ENCODE data around the gene LRRC56. TPM values are rescaled to one million over a fixed set of nuclear protein-coding genes. Genes with fewer than 3 reads are reported as not detected.

LRRC56 gene
- total and polyA plus RNA-seq, 2 of the 13 experiments (the other 11 are each of a cell fraction or from before 2014, with no cell fraction given): 0.11 to 0.29 TPM

GRCh38 chr11:569158-569885 lies 32.0 kb downstream of the LRRC56 start (continued):
- TF ChIP-seq ZBTB14 (CRISPR knock-in tag; IDR thresholded peaks at IDR 0.05) (no peak), SNAPC4 (CRISPR knock-in tag; IDR thresholded peaks at IDR 0.05) (no peak), ZNF292 (CRISPR knock-in tag; IDR thresholded peaks at IDR 0.05; ENCODE audit: borderline replicate concordance, low read depth) (no peak), ZNF598 (CRISPR knock-in tag; IDR thresholded peaks at IDR 0.05; ENCODE audit: borderline replicate concordance) (no peak), ZNF703 (CRISPR knock-in tag; IDR thresholded peaks at IDR 0.05; ENCODE audit: borderline replicate concordance) (no peak), TCF7L2 (IDR thresholded peaks at IDR 0.05; ENCODE audit: low read depth, low read length) (no peak), IKZF4 (CRISPR knock-in tag; IDR thresholded peaks at IDR 0.05; ENCODE audit: borderline replicate concordance, low read depth, not compliant biosample characterization) (no peak), ZNF256 (CRISPR knock-in tag; conservative IDR thresholded peaks at IDR 0.05) (no peak), ZNF562 (CRISPR knock-in tag; IDR thresholded peaks at IDR 0.05; ENCODE audit: borderline replicate concordance) (no peak), HIVEP1 (CRISPR knock-in tag; IDR thresholded peaks at IDR 0.05) (no peak), ELF4 (CRISPR knock-in tag; IDR thresholded peaks at IDR 0.05; ENCODE audit: borderline replicate concordance) (no peak), MXD1 (CRISPR knock-in tag; IDR thresholded peaks at IDR 0.05) (no peak; the same call in 1 of the 2 replicates), FOXA3 (CRISPR knock-in tag; IDR thresholded peaks at IDR 0.05) (no peak), ZNF253 (CRISPR knock-in tag; IDR thresholded peaks at IDR 0.05; ENCODE audit: borderline replicate concordance) (no peak), SRY (CRISPR knock-in tag; IDR thresholded peaks at IDR 0.05) (no peak; the same call in 1 of the 2 replicates), SAP130 (CRISPR knock-in tag; IDR thresholded peaks at IDR 0.05; ENCODE audit: low read depth) (peak; percentile 67), IRX3 (CRISPR knock-in tag; IDR thresholded peaks at IDR 0.05; ENCODE audit: borderline replicate concordance, low read depth) (no peak), SIX4 (CRISPR knock-in tag; IDR thresholded peaks at IDR 0.05) (no peak), ZBTB43 (CRISPR knock-in tag; conservative IDR thresholded peaks at IDR 0.05) (no peak), ZBTB37 (CRISPR knock-in tag; IDR thresholded peaks at IDR 0.05) (no peak)
